GM19372 (cell line): ENCODE data around the gene KRTAP10-6.
"Not testable (repeated sequence)": the region's sequence is repeated elsewhere in the genome, so short reads cannot be mapped to it uniquely, and the experiment has no call there.

Experiments
- ATAC-seq: cut with Tn5 transposase; IDR thresholded peaks from one replicate; pipeline ENCODE4 v1.9.1; 2021; ENCODE audit warnings: mild to moderate bottlenecking, low read depth, moderate library complexity; ENCODE audit not compliant: unreplicated experiment

KRTAP10-6 gene

GRCh38 chr21:44592446-44593311 lies at the start of gene KRTAP10-6:
KRTAP10-6 (minus strand) TSS chr21:44592505; CDS start chr21:44592484, 21 bp downstream.
- ATAC-seq: no peak

GRCh38 chr21:44640761-44641160 lies 48.5 kb upstream of the KRTAP10-6 start:
- no peak for ATAC-seq

- no peak for ATAC-seq
Observed at GRCh38 chr21:44639331-44639655, 47.0 kb upstream of the KRTAP10-6 start.

- not testable (repeated sequence) for ATAC-seq
Observed at GRCh38 chr21:44638506-44639330, 46.4 kb upstream of the KRTAP10-6 start.

GRCh38 chr21:44637851-44638348 lies 45.6 kb upstream of the KRTAP10-6 start:
- ATAC-seq: not testable (repeated sequence)

GRCh38 chr21:44637018-44637850 lies 44.9 kb upstream of the KRTAP10-6 start, which contains the start of gene KRTAP10-10:
KRTAP10-10 (plus strand) TSS chr21:44637356; CDS start chr21:44637418, 62 bp downstream.
- ATAC-seq: no peak

GRCh38 chr21:44636209-44637017 lies 44.1 kb upstream of the KRTAP10-6 start:
- no peak for ATAC-seq

- ATAC-seq: no peak
Observed at GRCh38 chr21:44632067-44632466, 39.8 kb upstream of the KRTAP10-6 start.

GRCh38 chr21:44630440-44630839 lies 38.1 kb upstream of the KRTAP10-6 start:
- ATAC-seq: no peak

GRCh38 chr21:44628707-44629391 lies 36.5 kb upstream of the KRTAP10-6 start:
- no peak for ATAC-seq

- ATAC-seq: not testable (repeated sequence)
Observed at GRCh38 chr21:44627831-44628233, 35.5 kb upstream of the KRTAP10-6 start.

- not testable (repeated sequence) for ATAC-seq
Observed at GRCh38 chr21:44627181-44627822, 35.0 kb upstream of the KRTAP10-6 start.

GRCh38 chr21:44626673-44627143 lies 34.4 kb upstream of the KRTAP10-6 start, which contains the start of gene KRTAP10-9:
KRTAP10-9 (plus strand) TSS chr21:44627093; CDS start chr21:44627172, 79 bp downstream.
- ATAC-seq: no peak

GRCh38 chr21:44626262-44626661 lies 34.0 kb upstream of the KRTAP10-6 start:
- no peak for ATAC-seq

GRCh38 chr21:44625756-44626155 lies 33.5 kb upstream of the KRTAP10-6 start:
- no peak for ATAC-seq

GRCh38 chr21:44623575-44623974 lies 31.3 kb upstream of the KRTAP10-6 start:
- no peak for ATAC-seq

GRCh38 chr21:44619886-44620285 lies 27.6 kb upstream of the KRTAP10-6 start:
- ATAC-seq: no peak

- ATAC-seq: no peak
Observed at GRCh38 chr21:44618909-44619308, 26.6 kb upstream of the KRTAP10-6 start.
